ENCODE results near the gene ATP1B4.
"Not testable (repeated sequence)": the region's sequence is repeated elsewhere in the genome, so short reads cannot be mapped to it uniquely, and the experiment has no call there.

The ATP1B4 gene

DNA sequence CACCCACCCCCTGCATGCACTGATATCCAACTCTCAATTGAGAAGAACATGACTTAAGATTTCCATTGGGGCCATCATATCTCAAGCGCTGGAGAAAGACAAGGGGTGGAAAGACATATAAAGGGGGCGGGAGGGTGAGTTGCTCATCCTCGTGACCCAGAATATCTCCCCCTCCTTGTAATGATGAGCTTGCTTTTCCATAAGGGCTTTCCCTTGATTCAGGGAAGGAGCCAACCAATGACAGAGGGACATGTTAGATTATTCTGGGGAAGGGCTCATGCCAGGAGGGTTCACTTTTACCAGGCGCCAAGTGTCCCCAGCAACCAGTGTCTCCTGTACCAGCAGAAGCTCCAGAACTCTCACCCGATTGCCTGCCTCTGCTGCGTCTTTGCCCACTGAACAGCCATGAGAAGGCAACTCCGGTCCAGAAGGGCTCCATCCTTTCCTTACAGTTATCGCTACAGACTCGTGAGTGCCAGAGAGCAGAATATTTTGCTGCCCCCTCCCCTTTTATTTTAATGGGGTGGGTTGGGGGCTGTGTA is at the start of gene ATP1B4:
TSS of gene ATP1B4 (plus strand) at position 326 of the 542 bp plus-strand sequence. CDS start at position 406, 80 bp downstream.
- DNase-seq (ENCODE audit: low read depth in 2 of 3, low spot score in 2 of 3): no peak

DNA sequence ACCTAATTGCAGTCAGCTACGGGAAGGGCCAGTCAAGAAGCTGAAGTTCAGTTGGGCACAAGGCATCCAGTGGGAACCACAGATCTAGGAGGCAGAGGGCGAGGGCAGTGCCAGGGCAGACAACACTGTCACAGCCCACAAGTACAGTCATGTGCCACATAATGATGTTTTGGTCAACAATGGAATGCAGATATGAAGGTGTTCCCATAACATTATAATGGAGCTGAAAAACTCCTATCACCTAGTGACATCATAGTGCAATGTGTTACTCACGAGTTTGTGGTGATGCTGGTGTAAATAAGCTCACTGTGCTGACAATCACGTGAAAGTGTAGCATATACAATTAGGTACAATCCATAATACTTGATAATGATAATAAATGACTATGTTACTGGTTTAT is 46.1 kb upstream of the ATP1B4 start:
- DNase-seq (ENCODE audit: low read depth in 2 of 3, low spot score in 2 of 3): no peak

DNA sequence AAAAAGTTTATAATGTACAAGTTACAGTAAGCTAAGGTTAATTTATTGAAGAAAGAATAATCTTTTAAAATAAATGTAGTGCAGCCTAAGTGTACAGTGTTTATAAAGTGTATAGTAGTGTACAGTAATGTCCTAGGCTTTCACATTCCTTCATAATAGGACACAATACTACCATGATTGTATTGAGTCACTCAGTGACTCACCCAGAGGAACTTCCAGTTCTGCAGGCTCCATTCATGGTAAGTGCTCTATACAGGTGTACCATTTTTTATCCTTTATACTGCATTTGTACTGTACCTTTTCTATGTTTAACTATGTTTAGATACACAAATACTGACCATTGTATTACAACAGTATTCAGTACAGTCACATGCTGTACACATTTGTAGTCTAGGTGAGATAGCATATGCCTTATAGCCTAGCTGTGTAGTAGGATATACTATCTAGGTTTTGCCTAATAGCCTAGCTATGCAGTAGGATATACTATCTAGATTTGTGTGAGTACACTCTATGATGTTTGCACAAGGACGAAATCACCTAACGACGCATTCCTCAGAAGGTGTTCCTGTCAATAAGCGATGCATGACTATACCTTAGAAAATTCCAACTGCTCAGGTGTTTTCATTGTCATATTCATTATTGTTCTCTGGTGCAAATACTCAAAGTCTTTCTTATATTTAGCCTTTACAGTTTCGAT is 45.2 kb upstream of the ATP1B4 start:
- DNase-seq (ENCODE audit: low read depth in 2 of 3, low spot score in 2 of 3): no peak

DNA sequence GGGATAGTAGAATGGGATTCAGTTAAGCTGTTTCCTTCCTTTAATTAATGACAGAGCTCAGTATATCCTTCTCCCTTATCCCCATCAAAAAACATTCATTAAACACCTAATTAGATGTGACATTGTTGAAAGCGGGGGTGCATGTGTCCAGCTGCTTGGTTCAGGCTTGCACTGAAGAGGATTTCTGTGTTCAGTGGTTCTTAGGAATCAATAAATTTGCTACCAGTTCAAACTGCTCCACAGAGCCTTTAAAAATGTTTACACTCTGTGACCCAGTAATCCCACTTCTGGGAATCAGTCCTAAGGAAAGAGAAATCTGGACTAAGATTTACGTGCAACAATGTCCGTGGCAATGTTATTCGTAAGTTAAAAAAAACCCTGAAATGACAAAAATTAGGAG is 43.5 kb upstream of the ATP1B4 start:
- DNase-seq (ENCODE audit: low read depth in 2 of 3, low spot score in 2 of 3): no peak

DNA sequence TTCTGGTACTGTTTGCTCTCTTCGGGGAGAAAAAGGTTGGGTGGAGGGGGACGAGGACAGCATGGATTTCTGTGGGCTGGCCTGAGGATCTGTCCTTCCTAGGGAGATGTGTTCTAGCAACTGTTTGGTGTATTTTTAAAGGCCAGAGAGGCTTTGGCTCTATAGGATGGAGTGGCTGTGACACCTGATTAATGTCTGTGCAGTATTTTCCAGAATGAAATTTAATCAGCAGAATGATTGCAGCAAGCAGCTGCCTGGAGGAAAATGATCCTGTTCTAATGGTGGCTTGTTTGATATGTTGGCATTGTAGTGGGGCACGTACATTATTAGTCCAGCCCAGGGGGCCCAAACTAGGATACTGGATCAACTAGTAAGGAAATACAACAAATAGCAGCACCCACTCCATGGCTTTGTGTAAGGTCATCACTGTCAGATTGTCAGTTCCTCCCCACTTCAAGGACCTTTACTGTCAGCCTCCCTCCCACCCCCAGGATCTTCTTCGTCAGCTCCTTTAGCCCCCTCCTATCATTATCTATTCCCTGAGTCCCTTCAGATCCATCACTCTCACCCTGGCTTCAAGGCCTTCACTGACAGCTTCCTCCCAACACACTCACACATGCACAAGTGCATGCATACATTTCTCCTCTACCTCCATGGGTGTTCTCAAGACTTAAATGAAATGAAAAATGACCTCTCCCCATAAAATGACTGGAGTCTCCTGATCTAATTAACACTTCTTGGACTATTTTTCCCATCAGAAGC is 40.2 kb upstream of the ATP1B4 start:
- no peak for DNase-seq (ENCODE audit: low read depth in 2 of 3, low spot score in 2 of 3)

DNA sequence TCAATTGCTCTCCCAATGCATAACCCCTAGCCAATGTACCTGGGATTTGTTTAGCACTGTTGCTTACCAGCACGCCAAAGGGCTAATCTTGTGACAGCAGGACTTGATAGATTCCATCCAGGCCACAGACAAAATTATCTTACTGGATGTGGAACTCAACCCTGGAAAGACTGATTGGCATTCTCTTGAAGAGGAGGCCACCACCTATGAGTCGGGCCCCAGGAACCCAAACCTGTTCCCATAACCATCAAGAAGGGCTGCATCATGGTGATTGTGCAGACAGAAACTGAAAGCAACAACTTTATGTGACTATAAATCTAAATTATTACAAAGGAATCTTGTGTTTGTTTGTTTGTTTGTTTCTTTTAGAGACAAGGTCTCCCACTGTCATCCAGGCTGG is 30.8 kb upstream of the ATP1B4 start:
- no peak for DNase-seq (ENCODE audit: low read depth in 2 of 3, low spot score in 2 of 3)

DNA sequence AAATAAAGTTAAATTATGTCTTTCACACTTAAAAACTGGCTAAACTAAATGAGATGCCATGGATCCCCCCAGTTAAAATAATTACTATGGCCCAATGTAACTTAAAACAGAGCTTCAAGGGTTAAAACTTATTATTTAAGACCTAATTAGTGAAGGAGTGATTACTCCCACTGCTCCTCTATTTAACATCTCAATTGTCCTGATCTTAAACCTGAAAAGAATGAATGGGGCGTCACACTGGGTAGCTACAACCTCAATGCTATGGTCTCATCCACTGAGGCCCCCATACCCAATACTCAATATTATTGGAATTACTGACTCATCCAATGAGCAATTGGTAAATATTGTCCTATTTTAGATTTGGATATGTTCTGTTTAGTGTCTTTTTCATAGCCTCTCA is 29.5 kb upstream of the ATP1B4 start:
- no peak for DNase-seq (ENCODE audit: low read depth in 2 of 3, low spot score in 2 of 3)

DNA sequence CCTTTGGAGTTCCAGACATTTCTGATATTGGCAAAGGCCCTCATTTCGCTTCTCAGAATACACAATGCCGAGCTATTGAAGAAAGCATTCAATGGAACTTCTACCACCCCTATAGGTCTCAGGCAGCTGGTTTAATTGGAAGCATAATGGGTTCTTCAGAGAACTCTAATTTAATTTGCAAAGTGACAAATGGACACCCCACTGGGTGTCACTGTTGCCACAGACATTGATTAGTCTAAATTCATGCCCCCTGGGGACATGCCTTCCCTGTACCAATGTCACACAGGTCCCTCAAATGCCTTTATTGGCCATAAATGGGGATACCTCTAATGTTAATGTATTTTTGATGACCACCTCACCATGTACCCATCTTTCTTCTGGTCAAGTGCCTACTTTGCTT is 27.7 kb upstream of the ATP1B4 start:
- DNase-seq (ENCODE audit: low read depth in 2 of 3, low spot score in 2 of 3): no peak

DNA sequence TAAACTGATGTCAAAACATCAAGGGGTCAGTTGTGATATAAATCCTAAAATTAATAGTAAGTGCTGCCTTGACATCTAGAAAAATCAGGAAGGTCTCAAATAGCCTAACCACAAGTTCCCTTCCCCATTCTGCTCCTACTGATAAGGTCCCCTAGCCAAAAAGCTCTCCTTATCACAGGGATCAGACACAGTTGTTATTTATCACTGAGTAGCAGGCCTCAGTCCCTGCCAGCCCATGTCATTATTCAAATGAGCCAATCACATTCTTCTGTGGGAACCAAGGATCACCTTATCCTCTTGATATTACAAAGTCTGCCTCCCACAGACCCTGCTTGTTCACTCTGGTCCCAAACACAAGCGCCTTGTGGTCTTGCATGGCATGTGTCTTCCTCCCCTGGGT is 27.3 kb upstream of the ATP1B4 start:
- DNase-seq (ENCODE audit: low read depth in 2 of 3, low spot score in 2 of 3): no peak

DNA sequence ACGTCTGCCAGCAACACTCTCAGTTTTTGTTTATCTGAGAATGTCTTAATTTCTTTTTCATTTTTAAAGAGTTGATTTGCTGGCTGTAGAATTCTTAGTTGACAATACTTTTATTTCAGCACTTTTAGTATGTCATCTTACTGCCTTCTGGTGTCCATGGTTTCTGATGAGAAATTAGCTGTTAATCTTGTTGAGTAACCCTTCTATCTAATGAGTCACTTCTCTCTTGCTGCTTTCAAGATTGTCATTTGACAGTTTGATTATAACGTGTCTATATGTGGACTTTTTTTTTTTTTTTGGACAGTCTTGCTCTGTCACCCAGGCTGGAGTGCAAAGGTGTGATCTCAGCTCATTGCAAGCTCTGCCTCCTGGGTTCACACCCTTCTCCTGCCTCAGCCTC is 26.6 kb upstream of the ATP1B4 start:
- DNase-seq (ENCODE audit: low read depth in 2 of 3, low spot score in 2 of 3): no peak

DNA sequence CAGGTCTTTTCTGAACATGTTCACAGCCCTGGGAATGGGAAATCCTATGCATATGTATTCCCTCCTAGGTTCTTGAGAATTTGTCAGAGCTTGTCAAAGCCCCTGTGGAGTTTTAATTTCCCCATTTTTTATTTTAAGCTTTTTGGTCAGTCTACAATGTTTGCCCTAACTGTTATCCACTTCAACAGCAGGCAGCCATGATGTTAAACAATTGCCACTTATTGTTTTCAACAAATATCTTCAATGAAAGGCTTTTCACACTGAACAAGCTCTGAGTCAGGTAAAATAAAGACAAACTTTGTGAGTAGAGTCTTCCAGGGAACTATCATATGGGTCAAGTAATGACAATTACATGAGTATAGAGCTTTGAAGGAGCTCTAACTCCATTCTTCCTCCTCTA is 25.0 kb upstream of the ATP1B4 start:
- DNase-seq (ENCODE audit: low read depth in 2 of 3, low spot score in 2 of 3): no peak

DNA sequence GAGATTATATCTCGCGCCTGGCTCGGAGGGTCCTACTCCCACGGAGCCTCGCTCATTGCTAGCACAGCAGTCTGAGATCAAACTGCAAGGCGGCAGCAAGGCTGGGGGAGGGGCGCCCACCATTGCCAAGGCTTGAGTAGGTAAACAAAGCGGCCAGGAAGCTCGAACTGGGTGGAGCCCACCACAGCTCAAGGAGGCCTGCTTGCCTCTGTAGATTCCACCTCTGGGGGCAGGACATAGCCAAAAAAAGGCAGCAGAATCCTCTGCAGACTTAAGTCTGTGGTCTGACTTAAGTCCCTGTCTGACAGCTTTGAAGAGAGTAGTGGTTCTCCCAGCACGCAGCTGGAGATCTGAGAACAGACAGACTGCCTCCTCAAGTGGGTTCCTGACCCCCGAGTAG is 17.3 kb upstream of the ATP1B4 start:
- DNase-seq (ENCODE audit: low read depth in 2 of 3, low spot score in 2 of 3): not testable (repeated sequence)

DNA sequence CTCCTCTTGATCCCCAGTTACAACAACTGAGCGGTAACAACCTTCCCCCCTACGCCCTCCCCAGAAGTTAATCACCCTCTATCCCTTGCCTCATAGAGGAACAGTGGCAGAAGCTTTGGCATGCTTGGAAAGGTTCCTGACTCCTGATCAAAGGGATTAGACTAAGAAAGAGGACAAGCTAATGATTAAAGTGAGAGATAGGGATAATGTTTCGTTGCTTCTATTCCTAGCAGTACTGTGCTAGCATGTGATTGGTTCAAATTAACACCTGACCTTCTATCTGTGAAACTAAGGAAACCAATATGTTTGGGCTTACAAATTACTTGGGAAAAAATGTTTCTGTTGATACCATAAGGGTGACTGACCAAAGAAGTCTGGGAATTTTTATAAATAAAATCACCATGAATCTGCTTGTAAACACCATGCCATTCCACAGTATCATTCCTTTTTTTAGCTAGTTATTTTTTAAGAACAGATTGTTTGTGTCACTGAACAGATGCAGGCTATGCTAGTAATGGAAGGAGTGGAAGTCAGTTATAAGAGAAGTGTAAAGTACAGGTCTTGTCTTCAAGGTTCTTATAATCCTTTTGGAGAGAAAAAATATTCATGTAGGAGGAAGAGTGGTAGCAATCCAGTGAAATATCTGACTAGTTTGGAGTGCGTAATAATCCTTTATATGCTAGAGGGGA is 11.3 kb upstream of the ATP1B4 start:
- DNase-seq (ENCODE audit: low read depth in 2 of 3, low spot score in 2 of 3): no peak

DNA sequence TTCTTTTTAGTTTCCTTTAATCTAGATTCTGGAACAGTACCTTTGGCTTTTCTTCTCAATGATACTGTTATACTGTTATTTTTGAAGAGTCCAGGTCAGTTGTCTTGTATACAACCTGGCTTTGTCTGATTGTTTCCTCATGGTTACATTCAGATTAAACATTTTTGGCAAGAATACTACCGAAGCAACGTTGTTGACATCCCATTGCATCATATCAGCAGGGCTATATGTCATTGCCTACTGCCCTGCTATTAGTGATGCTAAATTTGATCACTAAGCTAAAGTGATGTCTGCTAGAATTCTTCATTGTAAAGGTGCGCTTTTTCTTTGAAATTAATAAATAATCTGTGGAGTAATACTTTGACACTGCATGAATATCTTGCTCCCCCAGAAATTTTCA is 5.8 kb upstream of the ATP1B4 start:
- no peak for DNase-seq (ENCODE audit: low read depth in 2 of 3, low spot score in 2 of 3)

DNA sequence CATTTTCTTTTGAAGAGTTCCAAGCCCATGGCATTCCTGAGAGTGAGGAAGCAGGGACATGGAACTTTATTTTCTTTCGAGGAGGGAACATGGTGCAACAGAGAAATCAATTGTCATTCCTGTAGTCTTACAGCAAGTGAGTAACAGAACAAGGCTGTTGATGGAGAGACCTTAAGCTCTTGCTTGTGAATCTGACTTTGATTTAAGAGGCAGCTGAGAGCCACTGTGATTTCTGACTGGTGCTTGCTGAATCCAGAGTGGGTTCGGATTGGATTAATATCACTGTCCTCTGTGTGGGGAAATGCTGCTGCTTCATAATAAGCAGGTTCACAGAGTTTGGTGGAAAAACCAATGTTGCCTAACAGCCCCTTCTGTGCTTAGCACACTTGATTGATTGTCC is 4.7 kb upstream of the ATP1B4 start:
- no peak for DNase-seq (ENCODE audit: low read depth in 2 of 3, low spot score in 2 of 3)

DNA sequence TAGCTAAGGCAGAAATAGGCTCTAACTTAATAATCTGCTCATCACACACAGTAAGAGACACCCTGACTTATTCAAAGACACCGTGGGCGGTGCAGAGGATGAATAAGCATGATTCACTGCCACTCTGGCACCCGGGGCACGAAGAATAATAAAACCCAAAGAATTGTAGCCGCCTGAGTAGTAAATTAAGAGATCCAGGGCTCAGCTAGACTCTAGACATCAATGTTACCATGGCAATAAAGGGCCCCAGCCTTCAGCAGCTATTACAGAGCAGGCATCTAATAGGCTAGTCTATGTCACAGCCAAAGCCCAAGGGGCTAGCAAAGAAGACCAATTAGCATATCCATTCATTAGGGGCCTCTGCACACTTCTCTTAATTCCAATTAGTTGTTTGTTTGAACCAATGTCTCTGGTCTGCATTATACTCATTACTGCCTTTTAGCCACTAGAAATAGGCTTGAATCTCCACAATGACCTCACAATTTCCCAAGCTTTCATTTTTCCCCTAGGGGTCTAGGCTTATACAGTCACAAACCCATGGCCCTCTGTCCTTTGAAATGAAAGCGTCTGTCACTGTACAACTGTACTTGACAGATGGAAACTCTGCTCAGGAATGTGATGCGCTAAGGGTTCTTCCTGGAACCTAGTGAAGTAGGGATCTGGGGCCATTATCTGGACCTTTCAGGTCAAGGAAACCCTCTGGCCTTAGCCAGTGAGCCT is 3.0 kb upstream of the ATP1B4 start:
- peak in 2 of 3 experiments; percentile 0 to 7 for DNase-seq (ENCODE audit: low read depth in 2 of 3, low spot score in 2 of 3)

DNA sequence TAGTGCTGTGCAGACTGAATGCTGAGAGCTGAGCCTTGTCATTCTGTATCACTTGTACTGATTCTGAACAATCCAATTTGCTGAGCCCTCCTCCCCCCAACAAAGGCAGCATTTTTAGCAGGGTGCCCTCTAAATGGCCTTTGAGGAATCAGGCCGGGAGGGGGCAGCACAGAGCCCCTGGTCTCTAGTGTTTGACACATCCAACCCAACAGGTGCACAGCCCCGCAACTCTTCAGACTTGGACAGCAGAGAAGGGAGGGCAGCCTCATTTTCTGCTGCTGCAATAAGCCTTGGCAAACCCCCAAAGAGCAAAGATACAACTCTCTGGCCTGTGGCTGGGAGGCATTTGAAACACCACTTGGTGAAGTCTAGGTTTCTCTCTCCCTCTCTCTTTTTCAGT is 3.4 kb downstream of the ATP1B4 start:
- peak in 2 of 3 experiments; percentile 6 to 12 for DNase-seq (ENCODE audit: low read depth in 2 of 3, low spot score in 2 of 3)

DNA sequence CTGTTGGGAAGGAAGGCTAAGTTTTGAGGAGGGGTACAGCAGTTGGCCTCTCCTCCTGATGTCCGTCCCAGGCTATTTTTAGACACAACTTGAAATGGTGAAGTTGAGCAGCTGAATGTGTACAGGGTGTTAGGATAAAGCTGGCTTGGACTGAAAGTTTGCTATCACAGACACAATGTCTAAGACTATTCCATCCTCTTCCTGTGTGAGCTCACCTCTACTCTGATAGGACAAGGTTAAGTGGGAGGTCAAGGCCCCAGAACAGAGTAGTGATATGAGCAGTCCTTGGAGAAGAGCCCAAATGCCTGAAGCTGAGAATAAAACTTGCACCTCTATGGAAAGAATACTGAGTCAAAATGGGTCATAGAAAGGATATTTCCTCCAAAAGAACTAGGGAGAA is 4.1 kb downstream of the ATP1B4 start:
- no peak for DNase-seq (ENCODE audit: low read depth in 2 of 3, low spot score in 2 of 3)

DNA sequence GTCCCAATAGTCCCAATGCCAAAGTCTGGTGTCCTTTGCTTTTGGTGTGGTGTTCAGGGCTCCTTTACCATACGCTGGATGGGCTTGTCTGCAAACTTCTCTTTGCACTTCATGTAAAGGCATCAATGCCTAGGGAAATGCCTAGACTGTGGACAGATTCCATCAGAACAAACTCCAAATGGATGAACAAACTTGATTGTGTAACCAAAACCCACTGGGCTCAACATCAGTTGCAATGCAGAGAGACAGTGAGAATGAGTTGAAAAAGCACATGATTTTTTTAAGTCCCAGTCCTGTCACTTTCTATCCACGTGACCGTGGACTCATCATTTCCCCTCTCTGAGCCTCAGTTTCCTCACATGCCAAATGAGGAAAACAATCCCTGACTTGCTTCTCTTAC is 4.9 kb downstream of the ATP1B4 start:
- DNase-seq (ENCODE audit: low read depth in 2 of 3, low spot score in 2 of 3): no peak

DNA sequence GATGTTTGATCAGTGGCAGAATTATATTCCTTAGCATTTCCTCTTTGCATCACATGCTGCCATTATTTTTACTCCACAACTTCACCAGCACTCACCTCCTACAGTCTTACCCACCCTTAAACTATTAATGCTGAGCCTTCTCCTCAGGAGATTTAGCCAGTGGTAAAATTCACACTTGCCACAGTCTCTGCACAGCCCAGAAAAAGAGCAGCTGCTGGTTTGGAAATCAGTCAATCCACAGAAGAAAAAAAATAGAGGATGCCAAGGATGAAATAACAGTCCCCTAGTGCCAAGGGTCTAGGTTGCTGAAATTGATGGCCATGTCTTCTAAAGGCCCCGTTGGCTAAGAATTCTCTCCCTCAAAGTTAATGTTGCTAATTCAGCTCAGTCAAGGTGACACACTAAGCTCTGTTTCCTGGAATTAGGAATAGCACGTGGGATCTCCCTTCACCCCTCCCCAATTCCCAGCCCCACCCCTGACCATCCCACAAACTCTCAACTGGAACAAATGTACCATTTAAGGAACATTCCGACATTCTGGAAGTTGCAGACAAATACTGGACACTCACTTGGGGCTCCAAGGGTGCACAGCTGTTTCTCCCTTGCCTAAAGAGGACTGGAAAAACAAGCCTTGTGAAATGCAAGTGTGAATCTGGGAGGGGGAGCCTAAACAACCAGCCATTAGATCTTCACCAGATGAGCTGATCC is 5.7 kb downstream of the ATP1B4 start:
- no peak for DNase-seq (ENCODE audit: low read depth in 2 of 3, low spot score in 2 of 3)

Data from activated CD8-positive, alpha-beta memory T cell treated with anti-CD3 and anti-CD28 coated beads for 48 hours (primary cell).